Right atrium auricular region (tissue), 2 donors: ENCODE results near the gene SARDH. TPM values are rescaled to one million over a fixed set of nuclear protein-coding genes. Genes with fewer than 3 reads are reported as not detected.

Experiments
- DNase-seq: peaks from one replicate; pipeline ENCODE4 v3.0.0-alpha.2; 2019; ENCODE audit warnings: low spot score
- H3K27ac ChIP-seq, 2 donors: fragments of 200-600 bp; sonication (generic); 1 replicate in 1 of 2; 2 replicates in 1 of 2; pipeline ENCODE4 v1.5.1; 2016 to 2019
- H3K27me3 ChIP-seq, 2 donors: fragments of 200-600 bp; sonication (generic); one replicate each; pipeline versions ENCODE4 v1.5.1 to v1.6.0; 2017 to 2019
- H3K36me3 ChIP-seq: fragments of 200-600 bp; sonication (generic); one replicate; pipeline ENCODE4 v1.5.1; 2016
- H3K4me1 ChIP-seq, 2 donors: fragments of 200-600 bp; sonication (generic); one replicate each; pipeline versions ENCODE4 v1.5.1 to v1.6.0; 2017 to 2019
- H3K4me3 ChIP-seq, 2 donors: fragments of 200-600 bp; sonication (generic); 1 replicate in 1 of 2; 2 replicates in 1 of 2; pipeline ENCODE4 v1.5.1; 2017 to 2019; ENCODE audit warnings: mild to moderate bottlenecking in 1 of 2, moderate library complexity in 1 of 2
- H3K9me3 ChIP-seq, 2 donors: fragments of 200-600 bp; sonication (generic); one replicate each; pipeline ENCODE4 v1.5.1; 2019
- CTCF ChIP-seq, 2 donors: fragments of 200-600 bp; sonication (generic); IDR thresholded peaks; one replicate each; pipeline ENCODE4 v1.5.1; 2019; ENCODE audit warnings: antibody characterized with exemption in 2 of 2
- total RNA-seq, 2 donors: library from RNA; depleted of rRNA; stranded (reverse); fragments of >200 nt; gene quantifications; one replicate each; pipeline ENCODE4 v1.1.0, GENCODE V29; 2016

The SARDH gene
- total RNA-seq, 2 donors from 2014 or later, result 0.63 to 0.94 TPM

GRCh38 chr9:133780962-133781827 is 43.0 kb upstream of the SARDH start:
- H3K9me3 ChIP-seq, result no peaks in the 10 kb centered on the region
- no peak overlapping the region for H3K4me3 ChIP-seq
- no peak overlapping the region for H3K27ac ChIP-seq
- DNase-seq, result no peak
- H3K36me3 ChIP-seq, result no peaks in the 10 kb centered on the region
- H3K4me1 ChIP-seq, result no peaks in the 10 kb centered on the region
- no peaks in the 10 kb centered on the region for H3K27me3 ChIP-seq
- no peak for TF ChIP-seq CTCF (IDR thresholded peaks at IDR 0.05)

GRCh38 chr9:133780404-133780945 is 42.3 kb upstream of the SARDH start:
- Histone ChIP-seq H3K9me3 (no peaks in the 10 kb centered on the region), H3K27ac (no peak overlapping the region), H3K36me3 (no peaks in the 10 kb centered on the region), H3K4me1 (no peaks in the 10 kb centered on the region), H3K4me3 (no peak overlapping the region), H3K27me3 (no peaks in the 10 kb centered on the region)
- no peak for TF ChIP-seq CTCF (IDR thresholded peaks at IDR 0.05)
- DNase-seq, result no peak

DNA sequence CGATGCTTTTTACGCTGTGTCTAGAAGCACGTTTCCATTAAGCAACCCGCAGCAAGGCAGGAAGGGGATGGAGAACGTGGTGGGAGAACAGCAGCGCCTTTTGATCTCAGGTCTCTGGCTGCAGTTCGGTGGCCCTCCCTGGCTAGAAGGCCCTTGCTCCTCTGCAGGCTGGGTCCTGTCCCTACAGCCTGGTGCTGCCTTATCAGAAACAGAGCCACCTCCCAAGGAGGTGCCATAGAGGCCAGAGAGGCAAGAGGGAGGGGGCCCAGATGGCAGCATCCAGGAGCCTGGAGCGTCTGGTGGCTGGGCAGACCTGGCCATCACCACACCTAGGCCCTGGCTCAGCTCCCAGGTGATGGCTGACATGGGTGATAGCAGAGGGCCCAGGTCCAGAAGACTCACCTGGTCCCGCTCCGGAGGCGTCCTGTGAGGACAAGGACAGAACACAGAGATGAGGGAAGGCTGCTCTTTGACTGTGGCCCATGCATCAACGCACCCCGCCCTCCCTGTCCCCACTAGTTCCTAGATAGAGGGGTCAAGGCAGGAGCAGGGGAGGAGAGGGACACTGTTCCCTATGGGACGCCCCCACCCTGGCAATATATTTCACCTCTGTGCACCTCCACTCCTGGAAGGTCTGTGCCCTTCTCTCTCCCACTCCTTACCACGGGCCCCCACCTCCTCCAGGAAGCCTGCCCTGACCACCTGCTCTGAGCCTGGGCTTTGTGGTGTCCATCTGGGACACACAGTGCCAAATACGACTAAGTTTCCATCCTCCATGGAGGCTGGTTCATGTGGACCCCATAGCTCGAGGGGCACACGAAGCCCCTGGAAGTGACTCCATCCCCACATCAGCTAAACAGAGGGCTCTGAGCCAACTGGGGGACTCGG is 41.6 kb upstream of the SARDH start:
- no peak for TF ChIP-seq CTCF (IDR thresholded peaks at IDR 0.05)

DNA sequence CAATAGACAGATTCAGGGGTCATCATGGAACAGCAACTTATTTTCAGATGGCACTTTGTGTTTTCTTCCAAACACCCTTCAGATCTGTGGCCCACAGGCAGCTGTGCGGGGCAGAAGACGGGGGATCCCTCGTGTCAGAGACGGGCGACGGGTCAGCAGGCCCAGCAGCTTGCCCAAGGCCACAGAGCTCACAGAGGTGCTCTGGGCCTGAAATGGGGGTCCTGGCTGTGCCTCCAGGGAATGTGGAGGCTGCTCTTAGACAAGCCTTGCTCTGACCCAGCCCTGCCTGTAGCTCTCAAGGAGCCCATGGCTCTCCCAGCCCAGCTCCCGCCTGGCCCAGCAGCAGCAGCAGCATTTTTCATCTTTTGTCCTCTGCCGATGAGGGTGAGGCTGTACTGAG is 40.9 kb upstream of the SARDH start:
- Histone ChIP-seq H3K4me3 (no peak overlapping the region), H3K27me3 (no peaks in the 10 kb centered on the region), H3K27ac (no peak overlapping the region), H3K4me1 (no peaks in the 10 kb centered on the region), H3K9me3 (peaks cover 0 to 3% of the 10 kb centered on the region in 2 donors), H3K36me3 (peaks cover 11% of the 10 kb centered on the region)
- no peak for TF ChIP-seq CTCF (IDR thresholded peaks at IDR 0.05)
- no peak for DNase-seq

More for the DNA sequence above, 41.6 kb upstream of the SARDH start:
- Histone ChIP-seq H3K4me3 (no peak overlapping the region), H3K27me3 (no peaks in the 10 kb centered on the region), H3K4me1 (no peaks in the 10 kb centered on the region), H3K27ac (no peak overlapping the region), H3K36me3 (peaks cover 4% of the 10 kb centered on the region), H3K9me3 (no peaks in the 10 kb centered on the region)
- no peak for DNase-seq

GRCh38 chr9:133778336-133779013 is 40.3 kb upstream of the SARDH start:
- no peaks in the 10 kb centered on the region for H3K4me1 ChIP-seq
- H3K9me3 ChIP-seq, result peaks cover 0 to 8% of the 10 kb centered on the region in 2 donors
- no peak for DNase-seq
- H3K4me3 ChIP-seq, result no peak overlapping the region
- peaks cover 16% of the 10 kb centered on the region for H3K36me3 ChIP-seq
- H3K27ac ChIP-seq, result no peak overlapping the region
- no peaks in the 10 kb centered on the region for H3K27me3 ChIP-seq
- TF ChIP-seq CTCF (IDR thresholded peaks at IDR 0.05), result no peak
